Lower lobe of right lung (tissue), 2 donors: ENCODE data around the gene PTGR3. TPM values are rescaled to one million over a fixed set of nuclear protein-coding genes. Genes with fewer than 3 reads are reported as not detected.

Source experiments
- ATAC-seq, 2 donors: fragments of 200-7000 bp; cut with Tn5 transposase; one replicate each; pipeline ENCODE4 v1.9.1; 2020 to 2022; ENCODE audit warnings: mild to moderate bottlenecking in 2 of 2, moderate library complexity in 2 of 2
- DNase-seq: peaks from one replicate; pipeline ENCODE4 v3.0.0-alpha.2; 2020
- H3K27ac ChIP-seq: fragments of 200-600 bp; one replicate; pipeline ENCODE4 v1.8.0; 2022
- H3K27me3 ChIP-seq: fragments of 200-600 bp; one replicate; pipeline ENCODE4 v1.8.0; 2022; ENCODE audit warnings: low read depth
- H3K36me3 ChIP-seq: fragments of 200-600 bp; one replicate; pipeline ENCODE4 v1.8.0; 2022; ENCODE audit warnings: mild to moderate bottlenecking
- H3K4me1 ChIP-seq: fragments of 200-600 bp; one replicate; pipeline ENCODE4 v1.8.0; 2022
- H3K4me3 ChIP-seq: fragments of 200-600 bp; one replicate; pipeline ENCODE4 v1.8.0; 2022; ENCODE audit warnings: mild to moderate bottlenecking
- H3K9me3 ChIP-seq: fragments of 200-600 bp; one replicate; pipeline ENCODE4 v1.8.0; 2022
- CTCF ChIP-seq: fragments of 200-600 bp; IDR thresholded peaks from one replicate; pipeline ENCODE4 v1.8.0; 2022; ENCODE audit warnings: antibody characterized with exemption, mild to moderate bottlenecking
- intact Hi-C: fragments of 100-400 bp; cut with DNase I; formaldehyde crosslinking; loops from one replicate; pipeline ENCODE4 v1.11.0; 2022
- total RNA-seq: library from RNA; stranded (reverse); fragmentation: NEBNext Ultra II Directional; extraction: Animal tissue kit (Norgen Biotek cat#: 25700); gene quantifications from one replicate; pipeline ENCODE4 v1.2.1, GENCODE V29; 2021
- donor health status: DM: no; HTN: yes; CAD: no; lungs with severe emphysema.

PTGR3 gene
- total RNA-seq, 1 donor from 2014 or later: 37.3 TPM

DNA sequence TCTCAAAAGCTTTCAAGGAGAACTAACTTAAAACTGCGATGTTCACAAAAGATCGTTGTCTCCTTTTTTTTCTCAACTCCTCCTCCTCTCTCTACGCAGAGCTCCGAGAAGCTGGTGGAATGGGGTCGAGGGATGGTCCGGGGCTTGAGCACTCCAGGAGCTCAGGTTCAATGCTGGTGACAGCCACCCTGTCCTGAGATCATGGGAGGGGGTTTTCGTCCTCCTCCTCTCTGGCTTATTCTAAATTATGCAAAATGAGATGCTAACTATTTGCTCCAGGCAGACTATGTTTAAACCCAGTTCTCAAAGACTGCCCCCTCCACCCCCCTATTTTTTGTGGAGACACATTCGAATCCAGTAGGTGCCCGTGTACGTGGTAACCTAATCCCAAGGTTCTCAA, 13.5 kb upstream of the PTGR3 start:
- intact Hi-C loops: no loop called here
- ATAC-seq: no peak
- Histone ChIP-seq H3K27ac (no peak overlapping the region), H3K9me3 (no peaks in the 10 kb centered on the region), H3K4me1 (peaks cover 38% of the 10 kb centered on the region), H3K27me3 (no peaks in the 10 kb centered on the region), H3K4me3 (no peak overlapping the region), H3K36me3 (no peaks in the 10 kb centered on the region)
- no peak for TF ChIP-seq CTCF
- DNase-seq: no peak

DNA sequence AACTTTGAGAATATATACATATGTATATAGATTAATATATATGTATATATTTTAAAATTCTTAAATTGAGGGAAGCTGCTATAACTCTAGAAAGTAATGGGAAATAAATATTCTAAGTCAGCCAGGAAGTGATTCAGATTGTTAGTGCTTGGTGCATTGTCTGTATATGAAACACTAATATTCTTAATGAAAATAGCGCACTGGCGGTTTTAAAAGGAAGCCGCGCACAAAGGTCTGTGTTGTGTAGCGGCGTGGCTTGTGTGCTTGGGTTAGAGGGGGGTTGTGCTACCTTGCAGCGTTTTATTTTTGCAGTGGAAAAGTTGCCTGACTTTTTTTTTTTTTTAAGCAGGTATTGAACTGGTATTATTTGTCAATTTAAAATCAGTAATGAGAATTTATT, 13.0 kb upstream of the PTGR3 start:
- Histone ChIP-seq H3K9me3 (no peaks in the 10 kb centered on the region), H3K27ac (no peak overlapping the region), H3K27me3 (no peaks in the 10 kb centered on the region), H3K36me3 (no peaks in the 10 kb centered on the region), H3K4me3 (no peak overlapping the region), H3K4me1 (peaks cover 34% of the 10 kb centered on the region)
- intact Hi-C loops: no loop called here
- no peak for TF ChIP-seq CTCF
- ATAC-seq (no peak), DNase-seq (no peak)

GRCh38 chr18:75221397-75221796, 12.5 kb upstream of the PTGR3 start:
- Histone ChIP-seq H3K4me3 (no peak overlapping the region), H3K4me1 (peaks cover 35% of the 10 kb centered on the region), H3K27me3 (no peaks in the 10 kb centered on the region), H3K9me3 (no peaks in the 10 kb centered on the region), H3K27ac (no peak overlapping the region), H3K36me3 (no peaks in the 10 kb centered on the region)
- TF ChIP-seq CTCF: no peak
- intact Hi-C loops: no loop called here
- no peak for DNase-seq
- ATAC-seq: no peak

DNA sequence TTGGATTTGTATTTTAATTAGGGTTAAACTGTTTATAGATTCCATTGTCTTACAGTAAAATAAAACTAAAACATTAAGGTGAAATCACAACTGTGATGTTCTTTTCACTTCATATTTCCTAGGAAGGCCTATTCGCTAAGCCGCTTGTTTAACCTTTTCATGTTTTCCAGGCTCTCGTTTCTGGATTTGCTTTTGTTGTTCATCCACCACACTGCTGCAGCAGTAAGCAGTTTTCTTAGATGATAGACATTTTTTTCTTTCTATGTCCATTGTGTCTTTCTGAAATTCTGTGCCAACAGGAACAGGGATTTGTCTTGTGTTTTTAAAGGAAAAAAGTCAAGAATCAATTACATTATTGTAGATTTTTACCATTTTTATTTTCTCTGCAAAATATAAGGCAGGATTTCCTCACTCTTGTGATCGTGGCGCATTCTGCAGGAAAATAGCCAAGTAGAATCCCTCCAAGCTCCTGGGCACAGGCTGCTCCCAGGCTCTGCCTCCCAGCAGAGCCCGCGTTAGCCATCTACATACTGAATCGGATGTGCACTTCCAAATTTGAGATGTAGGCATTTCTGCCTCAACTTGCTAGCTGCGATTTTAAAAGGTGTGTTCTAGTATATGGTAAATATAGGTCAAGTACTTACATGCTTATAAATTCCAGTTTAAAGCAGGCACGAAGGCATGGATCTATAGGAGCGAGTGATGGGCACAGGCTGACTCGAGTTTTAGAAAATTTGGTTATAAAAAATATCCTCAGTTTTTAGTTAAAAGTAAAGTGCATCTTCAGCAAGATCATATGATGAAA, 11.8 kb upstream of the PTGR3 start:
- H3K27me3 ChIP-seq: no peaks in the 10 kb centered on the region
- no peak for TF ChIP-seq CTCF
- no peak overlapping the region for H3K4me3 ChIP-seq
- DNase-seq: no peak
- H3K27ac ChIP-seq: no peak overlapping the region
- no peaks in the 10 kb centered on the region for H3K9me3 ChIP-seq
- intact Hi-C loops: no loop called here
- peaks cover 41% of the 10 kb centered on the region for H3K4me1 ChIP-seq
- ATAC-seq: no peak
- no peaks in the 10 kb centered on the region for H3K36me3 ChIP-seq

DNA sequence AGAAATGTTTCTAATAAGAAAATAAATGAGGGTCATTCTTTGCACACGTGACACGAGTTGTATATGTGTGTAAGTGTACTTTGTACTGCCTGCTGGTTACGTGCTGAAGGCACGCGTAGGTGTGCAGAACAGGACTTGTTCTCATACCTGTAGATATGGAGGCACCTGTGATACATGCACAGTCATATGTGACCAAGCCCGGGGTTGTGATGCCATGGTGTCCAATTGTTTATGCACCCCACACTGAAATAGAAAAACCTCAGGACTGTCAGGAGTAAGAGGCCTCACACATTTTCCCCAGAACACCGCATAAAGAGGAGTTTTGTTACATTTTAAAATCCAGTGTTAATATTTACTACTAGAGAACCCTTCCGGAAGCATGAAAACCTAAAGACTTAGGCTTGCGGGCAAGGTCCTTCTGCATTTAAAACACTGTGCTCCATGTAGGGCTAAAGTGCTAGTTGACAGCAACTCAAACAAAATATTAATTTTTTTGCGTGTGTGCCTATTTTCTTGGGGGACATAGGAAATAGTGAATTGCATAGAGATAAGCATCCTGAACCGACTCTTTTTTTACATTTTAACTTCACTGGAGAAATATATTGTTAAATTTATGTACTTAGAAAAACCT, 10.9 kb upstream of the PTGR3 start:
- Histone ChIP-seq H3K9me3 (no peaks in the 10 kb centered on the region), H3K27me3 (no peaks in the 10 kb centered on the region), H3K4me3 (no peak overlapping the region), H3K36me3 (no peaks in the 10 kb centered on the region), H3K4me1 (peaks cover 50% of the 10 kb centered on the region), H3K27ac (no peak overlapping the region)
- DNase-seq: no peak
- no peak for TF ChIP-seq CTCF
- intact Hi-C loops: no loop called here
- ATAC-seq: no peak
